GM15510 (cell line): ENCODE data around the gene FAM180A.

Experiments
- POLR2A ChIP-seq: IDR thresholded peaks from 3 replicates; pipeline ENCODE4 v1.6.1; 2011; ENCODE audit warnings: borderline replicate concordance; ENCODE audit not compliant: insufficient read length; ENCODE audit errors: extremely low read depth

Gene FAM180A

GRCh38 chr7:135758531-135758932, 9.9 kb upstream of the FAM180A start:
- TF ChIP-seq POLR2A, result no peak

GRCh38 chr7:135757719-135758411, 9.3 kb upstream of the FAM180A start:
- no peak for TF ChIP-seq POLR2A

- TF ChIP-seq POLR2A, result no peak
Measured at GRCh38 chr7:135756191-135756590, 7.6 kb upstream of the FAM180A start.

- no peak for TF ChIP-seq POLR2A
Measured at GRCh38 chr7:135755351-135755753, 6.7 kb upstream of the FAM180A start.

- no peak for TF ChIP-seq POLR2A
Measured at GRCh38 chr7:135753616-135754413, 5.2 kb upstream of the FAM180A start.

GRCh38 chr7:135747366-135747765, 1.2 kb downstream of the FAM180A start:
- no peak for TF ChIP-seq POLR2A

GRCh38 chr7:135745703-135746312, 2.8 kb downstream of the FAM180A start:
- TF ChIP-seq POLR2A, result no peak

GRCh38 chr7:135744938-135745702, 3.5 kb downstream of the FAM180A start:
- no peak for TF ChIP-seq POLR2A

- TF ChIP-seq POLR2A, result no peak
Measured at GRCh38 chr7:135743907-135744731, 4.5 kb downstream of the FAM180A start.

- TF ChIP-seq POLR2A, result no peak
Measured at GRCh38 chr7:135742371-135742770, 6.2 kb downstream of the FAM180A start.

- no peak for TF ChIP-seq POLR2A
Measured at GRCh38 chr7:135741905-135742304, 6.7 kb downstream of the FAM180A start.

GRCh38 chr7:135740889-135741288, 7.7 kb downstream of the FAM180A start:
- TF ChIP-seq POLR2A, result no peak

GRCh38 chr7:135736586-135737305, 11.9 kb downstream of the FAM180A start:
- TF ChIP-seq POLR2A, result no peak

GRCh38 chr7:135734343-135734689, 14.3 kb downstream of the FAM180A start:
- no peak for TF ChIP-seq POLR2A

GRCh38 chr7:135733603-135734342, 14.8 kb downstream of the FAM180A start:
- TF ChIP-seq POLR2A, result no peak
